Bronchial epithelial cell (primary cell): ENCODE results near the gene PCGF1. TPM values are rescaled to one million over a fixed set of nuclear protein-coding genes. Genes with fewer than 3 reads are reported as not detected.

Source experiments
- DNase-seq: peaks from one replicate; pipeline ENCODE4 v3.0.0-alpha.2; 2010; ENCODE audit warnings: low read depth
- FAIRE-seq: peaks from 2 replicates; lab custom pipeline; 2011; peaks lifted over from hg19 to GRCh38; lab: Jason Lieb, UNC
- H3K27me3 ChIP-seq: 2 replicates; pipeline ENCODE4 v1.5.1; 2011; ENCODE audit warnings: low read length; ENCODE audit not compliant: control insufficient read depth, insufficient read depth
- H3K36me3 ChIP-seq: 2 replicates; pipeline ENCODE4 v1.5.1; 2011; ENCODE audit warnings: low read length; ENCODE audit not compliant: control insufficient read depth, insufficient read depth
- H3K4me3 ChIP-seq: 2 replicates; pipeline ENCODE4 v1.5.1; 2011; ENCODE audit warnings: mild to moderate bottlenecking, low read depth, low read length, control low read depth
- total RNA-seq: library from RNA; depleted of rRNA; stranded (reverse); fragments of >200 nt; gene quantifications from 2 replicates; pipeline ENCODE4 v1.2.1, GENCODE V29; 2014
- TF ChIP-seq, protein P1 (sequence below): IDR thresholded peaks from 2 replicates; pipeline ENCODE4 v1.5.1; 2011; ENCODE audit warnings: mild to moderate bottlenecking, moderate library complexity, low read length, control low read depth, inconsistent platforms; ENCODE audit not compliant: insufficient read depth, severe bottlenecking

The PCGF1 gene
- total RNA-seq, 1 donor from 2014 or later, result 35.5 TPM

GRCh38 chr2:74529357-74530238 lies 22.1 kb upstream of the PCGF1 start, which contains the start of the genes AUP1 and HTRA2:
TSS of gene AUP1 (minus strand) at chr2:74529706. CDS start at chr2:74529629, 77 bp downstream.
TSS of gene HTRA2 (plus strand) at chr2:74529933. CDS start at chr2:74530007, 74 bp downstream.
- no peaks in the 10 kb centered on the region for H3K27me3 ChIP-seq
- FAIRE-seq, result no peak
- TF ChIP-seq, protein P1, sequence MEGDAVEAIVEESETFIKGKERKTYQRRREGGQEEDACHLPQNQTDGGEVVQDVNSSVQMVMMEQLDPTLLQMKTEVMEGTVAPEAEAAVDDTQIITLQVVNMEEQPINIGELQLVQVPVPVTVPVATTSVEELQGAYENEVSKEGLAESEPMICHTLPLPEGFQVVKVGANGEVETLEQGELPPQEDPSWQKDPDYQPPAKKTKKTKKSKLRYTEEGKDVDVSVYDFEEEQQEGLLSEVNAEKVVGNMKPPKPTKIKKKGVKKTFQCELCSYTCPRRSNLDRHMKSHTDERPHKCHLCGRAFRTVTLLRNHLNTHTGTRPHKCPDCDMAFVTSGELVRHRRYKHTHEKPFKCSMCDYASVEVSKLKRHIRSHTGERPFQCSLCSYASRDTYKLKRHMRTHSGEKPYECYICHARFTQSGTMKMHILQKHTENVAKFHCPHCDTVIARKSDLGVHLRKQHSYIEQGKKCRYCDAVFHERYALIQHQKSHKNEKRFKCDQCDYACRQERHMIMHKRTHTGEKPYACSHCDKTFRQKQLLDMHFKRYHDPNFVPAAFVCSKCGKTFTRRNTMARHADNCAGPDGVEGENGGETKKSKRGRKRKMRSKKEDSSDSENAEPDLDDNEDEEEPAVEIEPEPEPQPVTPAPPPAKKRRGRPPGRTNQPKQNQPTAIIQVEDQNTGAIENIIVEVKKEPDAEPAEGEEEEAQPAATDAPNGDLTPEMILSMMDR, result no peak

GRCh38 chr2:74528600-74529356 lies 21.3 kb upstream of the PCGF1 start:
- DNase-seq (no peak), FAIRE-seq (no peak)
- H3K27me3 ChIP-seq, result no peaks in the 10 kb centered on the region
- peaks cover 16% of the 10 kb centered on the region for H3K36me3 ChIP-seq
- peak overlapping the region; percentile 92 for H3K4me3 ChIP-seq
- TF ChIP-seq, protein P1, result no peak

More at GRCh38 chr2:74529357-74530238, 22.1 kb upstream of the PCGF1 start, which contains the start of the genes AUP1 and HTRA2:
- peak; percentile 97 for DNase-seq
- peak within 1 kb of the TSS; percentile 92 for H3K4me3 ChIP-seq
- H3K36me3 ChIP-seq, result peaks cover 16% of the 10 kb centered on the region

- TF ChIP-seq, protein P1, result no peak
- Histone ChIP-seq H3K27me3 (no peaks in the 10 kb centered on the region), H3K36me3 (peaks cover 13% of the 10 kb centered on the region), H3K4me3 (no peak overlapping the region)
- FAIRE-seq (no peak), DNase-seq (no peak)
These were observed 20.2 kb upstream of the PCGF1 start for GRCh38 chr2:74527741-74528140.

DNA sequence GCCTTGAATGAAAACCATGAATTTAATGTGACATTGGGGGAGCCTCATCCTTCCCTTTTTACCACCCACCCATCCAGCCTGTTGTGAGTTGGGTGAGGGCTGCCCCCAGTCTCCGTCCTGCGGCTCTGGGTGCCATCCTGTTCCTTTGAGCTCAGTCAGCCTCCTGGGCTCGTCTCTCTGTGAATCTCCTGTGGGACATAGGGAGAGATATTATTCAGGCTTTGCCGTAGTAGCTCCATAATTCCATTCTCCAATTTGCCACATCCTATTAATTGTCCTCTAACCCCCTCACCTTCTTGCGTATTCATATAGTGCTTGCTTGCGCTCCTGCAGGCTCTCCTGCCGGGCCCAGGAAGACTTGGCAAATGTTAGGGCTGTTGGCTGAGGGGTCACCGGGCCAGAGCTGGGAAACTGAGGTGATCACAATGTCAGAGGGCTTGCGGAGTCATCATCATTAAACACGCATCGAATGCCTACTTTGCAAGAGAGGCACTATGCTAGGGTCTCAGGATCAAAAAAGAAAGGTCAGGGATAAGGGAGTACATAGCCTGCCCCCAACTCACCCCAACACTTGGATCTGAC lies 19.2 kb upstream of the PCGF1 start:
- Histone ChIP-seq H3K27me3 (no peaks in the 10 kb centered on the region), H3K4me3 (no peak overlapping the region), H3K36me3 (peaks cover 9% of the 10 kb centered on the region)
- DNase-seq (no peak), FAIRE-seq (no peak)
- TF ChIP-seq, protein P1, result no peak

GRCh38 chr2:74525717-74526648 lies 18.5 kb upstream of the PCGF1 start, which contains the start of gene DQX1:
TSS of gene DQX1 (minus strand) at chr2:74526231. CDS start at chr2:74525729, 502 bp downstream.
- DNase-seq (peak; percentile 100), FAIRE-seq (no peak)
- TF ChIP-seq, protein P1, result no peak
- Histone ChIP-seq H3K4me3 (peak within 1 kb of the TSS; percentile 28), H3K27me3 (no peaks in the 10 kb centered on the region), H3K36me3 (peaks cover 9% of the 10 kb centered on the region)
